Keratinocyte (primary cell): ENCODE measurements around the gene RALGPS2. TPM values are rescaled to one million over a fixed set of nuclear protein-coding genes. Genes with fewer than 3 reads are reported as not detected.

ENCODE experiments used
- DNase-seq: peaks from one replicate; pipeline ENCODE4 v3.0.0-alpha.2; 2011; ENCODE audit warnings: low read depth, missing footprints, low spot score
- FAIRE-seq: peaks from 2 replicates; lab custom pipeline; 2011; peaks lifted over from hg19 to GRCh38; lab: Jason Lieb, UNC
- H2AFZ ChIP-seq: 2 replicates; pipeline ENCODE4 v1.6.0; 2012; ENCODE audit warnings: low read length, control low read depth, inconsistent platforms; ENCODE audit not compliant: control insufficient read depth
- H3K27ac ChIP-seq: 2 replicates; pipeline ENCODE4 v1.5.1; 2011; ENCODE audit warnings: low read length; ENCODE audit not compliant: control insufficient read depth, insufficient read depth
- H3K27me3 ChIP-seq: 3 replicates; pipeline ENCODE4 v1.6.0; 2011; ENCODE audit warnings: low read length; ENCODE audit not compliant: control insufficient read depth, insufficient read depth; ENCODE audit errors: extremely low read depth
- H3K36me3 ChIP-seq, 2 experiments: 2 replicates in 1 of 2; 3 replicates in 1 of 2; pipeline ENCODE4 v1.5.1; 2011; ENCODE audit warnings: low read length in 2 of 2, mild to moderate bottlenecking in 1 of 2; ENCODE audit not compliant: control insufficient read depth in 2 of 2, insufficient read depth in 2 of 2; ENCODE audit errors: extremely low read depth in 1 of 2
- H3K4me1 ChIP-seq: 3 replicates; pipeline ENCODE4 v1.5.1; 2011; ENCODE audit warnings: low read length; ENCODE audit not compliant: control insufficient read depth, insufficient read depth; ENCODE audit errors: extremely low read depth
- H3K4me2 ChIP-seq: 3 replicates; pipeline ENCODE4 v1.6.0; 2011; ENCODE audit warnings: low read depth, low read length; ENCODE audit not compliant: control insufficient read depth, insufficient read depth; ENCODE audit errors: extremely low read depth
- H3K4me3 ChIP-seq, 3 experiments: fragments of 200-600 bp in 1 of 3; sonication (generic) in 1 of 3; 2 replicates in 2 of 3; 3 replicates in 1 of 3; pipeline ENCODE4 v1.5.1; 2011 to 2016; ENCODE audit warnings: low read length in 3 of 3, mild to moderate bottlenecking in 3 of 3, control low read depth in 2 of 3, inconsistent platforms in 1 of 3, low read depth in 1 of 3, mixed read lengths in 1 of 3, mixed run types in 1 of 3, moderate library complexity in 1 of 3; ENCODE audit not compliant: control insufficient read depth in 2 of 3, insufficient read depth in 2 of 3; ENCODE audit errors: extremely low read depth in 1 of 3
- H3K79me2 ChIP-seq: 2 replicates; pipeline ENCODE4 v1.6.0; 2012; ENCODE audit warnings: low read length; ENCODE audit not compliant: control insufficient read depth, insufficient read depth
- H3K9ac ChIP-seq: 3 replicates; pipeline ENCODE4 v1.6.0; 2011; ENCODE audit warnings: low read length; ENCODE audit not compliant: control insufficient read depth, insufficient read depth; ENCODE audit errors: extremely low read depth
- H3K9me1 ChIP-seq: 3 replicates; pipeline ENCODE4 v1.6.0; 2011; ENCODE audit warnings: low read length; ENCODE audit not compliant: control insufficient read depth, insufficient read depth; ENCODE audit errors: extremely low read depth
- H3K9me3 ChIP-seq: 2 replicates; pipeline ENCODE4 v1.5.1; 2012; ENCODE audit warnings: low read depth, low read length; ENCODE audit not compliant: control insufficient read depth
- H4K20me1 ChIP-seq: 3 replicates; pipeline ENCODE4 v1.6.0; 2011; ENCODE audit warnings: low read length; ENCODE audit not compliant: control insufficient read depth, insufficient read depth; ENCODE audit errors: extremely low read depth
- CTCF ChIP-seq, 3 experiments: IDR thresholded peaks in 1 of 3; conservative IDR thresholded peaks in 1 of 3; optimal IDR thresholded peaks in 1 of 3; 2 replicates in 2 of 3; 3 replicates in 1 of 3; pipeline versions ENCODE3 to v1.5.1; 2011; ENCODE audit warnings: low read length in 3 of 3, mild to moderate bottlenecking in 3 of 3, moderate library complexity in 2 of 3, control low read depth in 1 of 3, inconsistent platforms in 1 of 3; ENCODE audit not compliant: insufficient read depth in 2 of 3; ENCODE audit errors: extremely low read depth in 1 of 3
- EZH2 ChIP-seq: IDR thresholded peaks from one replicate; pipeline ENCODE4 v1.6.1; 2012; ENCODE audit warnings: inconsistent platforms, mild to moderate bottlenecking, low read length, moderate library complexity
- dilution Hi-C: fragments of 300-500 bp; cut with MboI; formaldehyde crosslinking; loops from one replicate; pipeline ENCODE4 v1.7.0; 2020; ENCODE audit warnings: low sequenced_read_pairs; ENCODE audit not compliant: extremely low pct_ligation_motif_present
- polyA plus RNA-seq, 5 experiments: library from polyadenylated mRNA; depleted of rRNA in 3 of 5; stranded (reverse) in 3 of 5; stranded (forward) in 1 of 5; unstranded in 1 of 5; fragments of >200 nt; gene quantifications; 1 replicate in 1 of 5; 2 replicates in 3 of 5; 3 replicates in 1 of 5; pipeline versions ENCODE4 v1.2.1 to v1.2.3, GENCODE V29; 2011 to 2012; ENCODE audit warnings: missing spikeins in 2 of 5, low read depth in 1 of 5, low replicate concordance in 1 of 5

RALGPS2 gene
- polyA plus RNA-seq, 1 donor (not counting 4 experiments of a cell fraction or from before 2014, with no cell fraction given) = 14.8 TPM

DNA sequence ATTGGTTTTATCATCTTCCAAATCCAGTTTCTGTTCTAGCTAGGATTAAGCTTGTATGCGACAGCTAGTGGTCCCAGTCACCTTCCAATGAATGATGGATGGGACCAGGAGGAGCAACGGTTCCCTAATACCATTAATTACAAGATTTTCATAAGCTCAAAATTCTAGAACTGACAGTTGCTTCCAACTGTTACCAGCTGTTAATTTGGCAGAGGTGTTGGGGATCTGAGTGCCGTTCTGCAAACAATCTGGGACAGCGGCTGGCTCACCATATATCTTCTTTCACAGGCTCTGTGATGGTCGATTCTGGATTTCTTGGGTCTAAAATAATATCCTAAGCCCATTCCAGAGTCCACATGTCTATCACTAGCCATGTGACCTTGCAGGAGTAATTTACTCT is 34.5 kb upstream of the RALGPS2 start:
- no peaks in the 10 kb centered on the region for H3K79me2 ChIP-seq
- dilution Hi-C loops = no loop called here
- peaks cover 9% of the 10 kb centered on the region for H3K4me1 ChIP-seq
- no peaks in the 10 kb centered on the region for H3K9me3 ChIP-seq
- no peaks in the 10 kb centered on the region for H3K9me1 ChIP-seq
- no peaks in the 10 kb centered on the region for H3K36me3 ChIP-seq
- H3K4me3 ChIP-seq = no peak overlapping the region
- no peak overlapping the region for H3K9ac ChIP-seq
- TF ChIP-seq CTCF (optimal IDR thresholded peaks at IDR 0.05 in 1 of 3, IDR thresholded peaks at IDR 0.05 in 1 of 3, conservative IDR thresholded peaks at IDR 0.05 in 1 of 3; ENCODE audit: extremely low read depth in 1 of 3, insufficient read depth in 2 of 3, low read length in 3 of 3) (no peak), EZH2 (no peak)
- H3K27ac ChIP-seq = no peak overlapping the region
- H2AFZ ChIP-seq = no peak overlapping the region
- no peaks in the 10 kb centered on the region for H3K27me3 ChIP-seq
- H4K20me1 ChIP-seq = no peaks in the 10 kb centered on the region
- FAIRE-seq (no peak), DNase-seq (no peak)
- H3K4me2 ChIP-seq = no peak overlapping the region

DNA sequence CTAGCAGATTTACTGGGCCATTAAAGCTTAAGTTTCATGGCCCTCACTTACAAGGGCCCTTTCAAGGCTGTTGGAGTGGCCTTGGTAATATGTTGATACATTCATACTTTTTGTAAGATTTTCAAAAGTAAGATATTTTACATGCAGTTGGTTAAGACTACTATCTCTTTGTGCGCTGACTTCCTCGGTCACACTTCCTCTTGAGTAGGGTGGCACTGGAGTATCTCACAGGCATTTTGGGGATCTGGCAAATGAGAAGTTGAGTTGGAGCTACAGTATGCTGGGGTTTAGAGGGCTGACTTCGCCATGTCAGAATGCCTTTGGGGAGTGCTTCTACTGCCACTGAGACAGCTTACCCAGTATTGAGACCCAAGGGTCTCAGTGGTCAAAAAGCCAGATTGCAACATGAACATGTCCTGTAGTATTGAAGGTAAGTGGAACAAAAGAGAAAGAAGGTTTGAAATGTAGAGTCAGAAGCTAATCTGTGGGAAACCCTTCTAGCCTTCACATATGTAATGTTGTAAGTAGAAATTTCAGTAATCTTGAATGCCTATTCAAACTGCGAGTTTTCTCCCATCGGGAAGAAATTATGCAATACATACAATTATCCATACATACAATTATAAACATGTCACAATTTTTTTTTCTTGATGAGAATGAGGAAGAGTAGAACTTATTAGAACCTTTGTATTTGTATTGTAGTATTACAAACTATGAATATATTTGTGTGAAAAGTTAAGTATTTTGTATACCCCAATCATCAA is 32.3 kb upstream of the RALGPS2 start:
- dilution Hi-C loops = no loop called here
- H3K79me2 ChIP-seq = no peaks in the 10 kb centered on the region
- TF ChIP-seq EZH2 (no peak), CTCF (optimal IDR thresholded peaks at IDR 0.05 in 1 of 3, IDR thresholded peaks at IDR 0.05 in 1 of 3, conservative IDR thresholded peaks at IDR 0.05 in 1 of 3; ENCODE audit: extremely low read depth in 1 of 3, insufficient read depth in 2 of 3, low read length in 3 of 3) (no peak)

More for the DNA sequence above, 32.3 kb upstream of the RALGPS2 start:
- no peaks in the 10 kb centered on the region for H3K27me3 ChIP-seq
- no peaks in the 10 kb centered on the region for H4K20me1 ChIP-seq
- FAIRE-seq (no peak), DNase-seq (no peak)
- H3K9ac ChIP-seq = no peak overlapping the region
- H3K9me1 ChIP-seq = no peaks in the 10 kb centered on the region
- H3K4me2 ChIP-seq = no peak overlapping the region
- H3K9me3 ChIP-seq = no peaks in the 10 kb centered on the region
- H3K4me3 ChIP-seq = no peak overlapping the region
- no peak overlapping the region for H2AFZ ChIP-seq
- H3K4me1 ChIP-seq = no peaks in the 10 kb centered on the region
- H3K36me3 ChIP-seq = no peaks in the 10 kb centered on the region
- H3K27ac ChIP-seq = no peak overlapping the region
